ENCODE measurements around the gene DLEC1. TPM values are rescaled to one million over a fixed set of nuclear protein-coding genes. Genes with fewer than 3 reads are reported as not detected.

The DLEC1 gene
- polyA plus RNA-seq, 1 donor from 2014 or later, result 0.25 TPM

DNA sequence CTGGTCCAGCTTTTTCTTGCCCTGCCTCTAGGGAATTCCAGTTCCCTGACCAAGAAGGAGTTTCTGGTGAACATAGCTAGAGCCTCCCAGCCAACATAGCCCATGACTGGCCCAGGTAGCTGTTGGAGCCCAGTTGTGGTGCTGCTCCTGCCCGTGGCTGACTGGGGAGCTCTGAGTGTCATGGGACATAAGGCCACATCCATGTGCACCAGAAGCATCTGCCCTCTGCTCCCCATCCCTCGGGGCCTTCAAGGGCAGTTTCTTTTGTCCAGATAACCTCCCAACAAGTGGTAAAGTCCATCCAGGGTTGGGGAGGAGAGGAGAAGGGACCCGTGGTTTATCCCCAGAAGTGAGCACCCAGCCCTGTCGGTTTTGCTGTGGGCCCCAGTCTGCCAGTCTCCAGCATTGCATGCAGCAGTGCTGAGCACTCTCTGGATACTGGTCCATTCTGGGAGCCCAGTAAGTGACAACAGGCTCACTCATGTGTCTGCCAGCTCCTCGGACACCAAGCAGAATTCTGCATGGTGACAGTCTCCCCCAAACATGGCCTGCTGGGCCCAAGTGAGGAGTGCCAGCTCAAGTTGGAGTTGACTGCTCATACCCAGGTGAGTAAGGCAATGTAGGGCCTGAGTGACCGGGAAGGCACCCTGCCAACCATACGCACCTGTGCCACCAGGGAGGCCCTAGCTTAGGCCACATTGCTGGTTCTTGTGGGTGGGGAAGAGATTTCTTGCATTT lies 69.1 kb downstream of the DLEC1 start:
- no peak overlapping the region for H2AFZ ChIP-seq (ENCODE audit: low read depth, low read length)
- no peak overlapping the region for H3K4me3 ChIP-seq (ENCODE audit: low read length)
- no peak overlapping the region for H3K27ac ChIP-seq (ENCODE audit: low read length)
- no peak for TF ChIP-seq TAF1 (IDR thresholded peaks at IDR 0.05; ENCODE audit: low read depth)
- no peak for TF ChIP-seq EP300 (conservative IDR thresholded peaks at IDR 0.05; ENCODE audit: poor library complexity, severe bottlenecking)
- TF ChIP-seq, protein P1, sequence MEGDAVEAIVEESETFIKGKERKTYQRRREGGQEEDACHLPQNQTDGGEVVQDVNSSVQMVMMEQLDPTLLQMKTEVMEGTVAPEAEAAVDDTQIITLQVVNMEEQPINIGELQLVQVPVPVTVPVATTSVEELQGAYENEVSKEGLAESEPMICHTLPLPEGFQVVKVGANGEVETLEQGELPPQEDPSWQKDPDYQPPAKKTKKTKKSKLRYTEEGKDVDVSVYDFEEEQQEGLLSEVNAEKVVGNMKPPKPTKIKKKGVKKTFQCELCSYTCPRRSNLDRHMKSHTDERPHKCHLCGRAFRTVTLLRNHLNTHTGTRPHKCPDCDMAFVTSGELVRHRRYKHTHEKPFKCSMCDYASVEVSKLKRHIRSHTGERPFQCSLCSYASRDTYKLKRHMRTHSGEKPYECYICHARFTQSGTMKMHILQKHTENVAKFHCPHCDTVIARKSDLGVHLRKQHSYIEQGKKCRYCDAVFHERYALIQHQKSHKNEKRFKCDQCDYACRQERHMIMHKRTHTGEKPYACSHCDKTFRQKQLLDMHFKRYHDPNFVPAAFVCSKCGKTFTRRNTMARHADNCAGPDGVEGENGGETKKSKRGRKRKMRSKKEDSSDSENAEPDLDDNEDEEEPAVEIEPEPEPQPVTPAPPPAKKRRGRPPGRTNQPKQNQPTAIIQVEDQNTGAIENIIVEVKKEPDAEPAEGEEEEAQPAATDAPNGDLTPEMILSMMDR (IDR thresholded peaks at IDR 0.05; ENCODE audit: poor library complexity, severe bottlenecking), result no peak
- TF ChIP-seq RAD21 (conservative IDR thresholded peaks at IDR 0.05), result no peak
- TF ChIP-seq POLR2AphosphoS5 (IDR thresholded peaks at IDR 0.05), result no peak
- no peak for TF ChIP-seq SMC3 (conservative IDR thresholded peaks at IDR 0.05; ENCODE audit: poor library complexity)
- no peak for TF ChIP-seq EZH2 (IDR thresholded peaks at IDR 0.05; ENCODE audit: borderline replicate concordance, insufficient read depth, low read length, poor library complexity, severe bottlenecking)
- TF ChIP-seq, protein P2, sequence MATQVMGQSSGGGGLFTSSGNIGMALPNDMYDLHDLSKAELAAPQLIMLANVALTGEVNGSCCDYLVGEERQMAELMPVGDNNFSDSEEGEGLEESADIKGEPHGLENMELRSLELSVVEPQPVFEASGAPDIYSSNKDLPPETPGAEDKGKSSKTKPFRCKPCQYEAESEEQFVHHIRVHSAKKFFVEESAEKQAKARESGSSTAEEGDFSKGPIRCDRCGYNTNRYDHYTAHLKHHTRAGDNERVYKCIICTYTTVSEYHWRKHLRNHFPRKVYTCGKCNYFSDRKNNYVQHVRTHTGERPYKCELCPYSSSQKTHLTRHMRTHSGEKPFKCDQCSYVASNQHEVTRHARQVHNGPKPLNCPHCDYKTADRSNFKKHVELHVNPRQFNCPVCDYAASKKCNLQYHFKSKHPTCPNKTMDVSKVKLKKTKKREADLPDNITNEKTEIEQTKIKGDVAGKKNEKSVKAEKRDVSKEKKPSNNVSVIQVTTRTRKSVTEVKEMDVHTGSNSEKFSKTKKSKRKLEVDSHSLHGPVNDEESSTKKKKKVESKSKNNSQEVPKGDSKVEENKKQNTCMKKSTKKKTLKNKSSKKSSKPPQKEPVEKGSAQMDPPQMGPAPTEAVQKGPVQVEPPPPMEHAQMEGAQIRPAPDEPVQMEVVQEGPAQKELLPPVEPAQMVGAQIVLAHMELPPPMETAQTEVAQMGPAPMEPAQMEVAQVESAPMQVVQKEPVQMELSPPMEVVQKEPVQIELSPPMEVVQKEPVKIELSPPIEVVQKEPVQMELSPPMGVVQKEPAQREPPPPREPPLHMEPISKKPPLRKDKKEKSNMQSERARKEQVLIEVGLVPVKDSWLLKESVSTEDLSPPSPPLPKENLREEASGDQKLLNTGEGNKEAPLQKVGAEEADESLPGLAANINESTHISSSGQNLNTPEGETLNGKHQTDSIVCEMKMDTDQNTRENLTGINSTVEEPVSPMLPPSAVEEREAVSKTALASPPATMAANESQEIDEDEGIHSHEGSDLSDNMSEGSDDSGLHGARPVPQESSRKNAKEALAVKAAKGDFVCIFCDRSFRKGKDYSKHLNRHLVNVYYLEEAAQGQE (IDR thresholded peaks at IDR 0.05; ENCODE audit: borderline replicate concordance), result no peak
- TF ChIP-seq MXI1 (conservative IDR thresholded peaks at IDR 0.05; ENCODE audit: poor library complexity, severe bottlenecking), result no peak
- H4K20me1 ChIP-seq (ENCODE audit: insufficient read depth), result no peaks in the 10 kb centered on the region
- H3F3A ChIP-seq (ENCODE audit: insufficient read depth, low read length, poor library complexity, severe bottlenecking), result no peaks in the 10 kb centered on the region
- no peaks in the 10 kb centered on the region for H3K27me3 ChIP-seq (ENCODE audit: insufficient read depth, low read depth, low read length)
- no peaks in the 10 kb centered on the region for H3K9me2 ChIP-seq (ENCODE audit: insufficient read depth, low read length)
- H3K4me2 ChIP-seq (ENCODE audit: low read length), result no peak overlapping the region
- H3K9ac ChIP-seq (ENCODE audit: low read length), result no peak overlapping the region
- no peaks in the 10 kb centered on the region for H3K79me2 ChIP-seq (replicated peaks; ENCODE audit: insufficient read depth, low read length)
- no peaks in the 10 kb centered on the region for H3K9me3 ChIP-seq (ENCODE audit: low read length)
- no peaks in the 10 kb centered on the region for H3K36me3 ChIP-seq (ENCODE audit: insufficient read depth, low read length)

DNA sequence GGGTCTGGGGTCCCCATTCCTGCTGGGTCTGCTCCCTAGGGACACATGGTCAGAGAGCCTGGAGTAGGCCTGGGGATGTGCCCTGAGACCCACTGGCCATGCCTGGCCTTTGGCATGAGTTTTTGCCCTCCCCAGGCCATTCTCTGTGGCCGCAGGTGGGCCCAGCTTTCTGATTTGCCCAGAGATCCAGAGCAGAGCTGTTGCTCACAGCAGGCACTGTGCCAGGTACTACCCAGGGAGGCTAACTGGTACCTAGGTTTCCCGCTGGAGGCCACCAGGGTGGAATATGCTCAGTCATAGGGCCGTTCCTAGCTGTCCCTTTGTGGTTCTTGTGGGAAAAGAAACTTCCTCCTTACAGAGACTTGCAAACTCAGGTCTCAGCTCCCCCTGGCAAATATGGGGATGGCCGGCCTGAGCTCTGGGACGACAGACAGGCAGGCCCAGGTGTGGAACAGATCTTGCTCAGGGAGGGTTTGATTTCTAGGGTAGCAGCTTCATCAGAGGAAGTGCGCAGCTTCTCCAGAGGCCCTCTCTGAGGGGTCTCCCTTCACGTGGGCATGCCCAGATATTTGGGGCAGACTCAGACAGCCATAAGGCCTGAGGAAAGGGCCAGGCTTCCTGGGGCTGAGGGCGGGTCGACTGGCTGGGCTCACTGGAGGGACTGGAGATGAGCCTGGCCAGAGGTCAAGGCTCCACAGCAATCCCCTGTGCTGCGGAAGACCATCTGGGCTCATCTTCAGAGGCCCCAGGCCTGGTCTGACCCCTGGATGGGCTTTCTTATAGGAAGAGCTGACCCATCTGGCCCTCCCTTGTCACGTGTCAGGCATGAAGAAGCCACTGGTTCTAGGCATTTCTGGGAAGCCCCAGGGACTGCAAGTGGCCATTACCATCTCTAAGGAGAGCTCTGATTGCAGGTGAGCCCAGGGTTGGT lies 69.9 kb downstream of the DLEC1 start:
- Histone ChIP-seq H3K27me3 (ENCODE audit: insufficient read depth, low read depth, low read length) (no peaks in the 10 kb centered on the region), H3F3A (ENCODE audit: insufficient read depth, low read length, poor library complexity, severe bottlenecking) (no peaks in the 10 kb centered on the region), H3K9me2 (ENCODE audit: insufficient read depth, low read length) (no peaks in the 10 kb centered on the region), H3K27ac (ENCODE audit: low read length) (no peak overlapping the region), H3K9ac (ENCODE audit: low read length) (no peak overlapping the region), H4K20me1 (ENCODE audit: insufficient read depth) (no peaks in the 10 kb centered on the region), H2AFZ (ENCODE audit: low read depth, low read length) (no peak overlapping the region), H3K36me3 (ENCODE audit: insufficient read depth, low read length) (no peaks in the 10 kb centered on the region), H3K4me3 (ENCODE audit: low read length) (no peak overlapping the region), H3K79me2 (replicated peaks; ENCODE audit: insufficient read depth, low read length) (no peaks in the 10 kb centered on the region), H3K9me3 (ENCODE audit: low read length) (no peaks in the 10 kb centered on the region), H3K4me2 (ENCODE audit: low read length) (no peak overlapping the region)
- TF ChIP-seq EP300 (conservative IDR thresholded peaks at IDR 0.05; ENCODE audit: poor library complexity, severe bottlenecking) (no peak), POLR2AphosphoS5 (IDR thresholded peaks at IDR 0.05) (no peak), EZH2 (IDR thresholded peaks at IDR 0.05; ENCODE audit: borderline replicate concordance, insufficient read depth, low read length, poor library complexity, severe bottlenecking) (no peak), RAD21 (conservative IDR thresholded peaks at IDR 0.05) (no peak), MXI1 (conservative IDR thresholded peaks at IDR 0.05; ENCODE audit: poor library complexity, severe bottlenecking) (no peak), TAF1 (IDR thresholded peaks at IDR 0.05; ENCODE audit: low read depth) (no peak), SMC3 (conservative IDR thresholded peaks at IDR 0.05; ENCODE audit: poor library complexity) (no peak)
- TF ChIP-seq, protein P1 (IDR thresholded peaks at IDR 0.05; ENCODE audit: poor library complexity, severe bottlenecking), result no peak
- TF ChIP-seq, protein P2 (IDR thresholded peaks at IDR 0.05; ENCODE audit: borderline replicate concordance), result no peak
